Measurements from ENCODE around the gene CUL3. TPM values are rescaled to one million over a fixed set of nuclear protein-coding genes. Genes with fewer than 3 reads are reported as not detected.
A peak's percentile ranks its signal among the peaks of the same experiment; 100 is the strongest.
"Not testable (repeated sequence)": the region's sequence is repeated elsewhere in the genome, so short reads cannot be mapped to it uniquely, and the experiment has no call there.

CUL3 gene
- total RNA-seq, 1 donor from 2014 or later = 65.6 TPM

DNA sequence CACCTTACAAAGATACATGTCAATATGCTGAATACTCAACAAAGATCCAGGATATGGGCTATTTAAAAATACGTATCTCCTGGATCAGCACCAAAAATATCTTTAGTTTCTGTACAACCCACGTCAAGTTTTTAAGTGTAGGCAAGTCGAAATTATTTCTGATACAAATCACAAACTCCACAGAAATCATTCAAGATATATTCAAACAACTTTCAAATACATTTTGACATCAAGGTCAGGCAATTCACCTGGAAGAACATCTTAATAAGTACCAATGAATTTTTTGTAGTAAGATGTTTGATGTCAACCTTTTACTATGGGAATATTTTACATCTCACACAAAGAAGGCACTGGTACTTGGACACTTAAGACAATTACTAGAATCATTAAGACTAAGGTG lies 86.2 kb downstream of the CUL3 start:
- H3K4me1 Mint-ChIP-seq (ENCODE audit: low read depth) = no peaks in the 10 kb centered on the region
- peaks cover 27% of the 10 kb centered on the region for H3K36me3 Mint-ChIP-seq (ENCODE audit: low read depth)
- no peaks in the 10 kb centered on the region for H3K27me3 Mint-ChIP-seq (ENCODE audit: low read depth)
- H3K9me3 Mint-ChIP-seq (ENCODE audit: low read depth) = no peaks in the 10 kb centered on the region
- no peak overlapping the region for H3K27ac Mint-ChIP-seq (ENCODE audit: unreplicated experiment)
- TF ChIP-seq, protein P1, sequence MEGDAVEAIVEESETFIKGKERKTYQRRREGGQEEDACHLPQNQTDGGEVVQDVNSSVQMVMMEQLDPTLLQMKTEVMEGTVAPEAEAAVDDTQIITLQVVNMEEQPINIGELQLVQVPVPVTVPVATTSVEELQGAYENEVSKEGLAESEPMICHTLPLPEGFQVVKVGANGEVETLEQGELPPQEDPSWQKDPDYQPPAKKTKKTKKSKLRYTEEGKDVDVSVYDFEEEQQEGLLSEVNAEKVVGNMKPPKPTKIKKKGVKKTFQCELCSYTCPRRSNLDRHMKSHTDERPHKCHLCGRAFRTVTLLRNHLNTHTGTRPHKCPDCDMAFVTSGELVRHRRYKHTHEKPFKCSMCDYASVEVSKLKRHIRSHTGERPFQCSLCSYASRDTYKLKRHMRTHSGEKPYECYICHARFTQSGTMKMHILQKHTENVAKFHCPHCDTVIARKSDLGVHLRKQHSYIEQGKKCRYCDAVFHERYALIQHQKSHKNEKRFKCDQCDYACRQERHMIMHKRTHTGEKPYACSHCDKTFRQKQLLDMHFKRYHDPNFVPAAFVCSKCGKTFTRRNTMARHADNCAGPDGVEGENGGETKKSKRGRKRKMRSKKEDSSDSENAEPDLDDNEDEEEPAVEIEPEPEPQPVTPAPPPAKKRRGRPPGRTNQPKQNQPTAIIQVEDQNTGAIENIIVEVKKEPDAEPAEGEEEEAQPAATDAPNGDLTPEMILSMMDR (IDR thresholded peaks at IDR 0.05) = no peak
- no peak overlapping the region for H3K4me3 Mint-ChIP-seq (ENCODE audit: unreplicated experiment)
- DNase-seq (ENCODE audit: low spot score) = no peak

DNA sequence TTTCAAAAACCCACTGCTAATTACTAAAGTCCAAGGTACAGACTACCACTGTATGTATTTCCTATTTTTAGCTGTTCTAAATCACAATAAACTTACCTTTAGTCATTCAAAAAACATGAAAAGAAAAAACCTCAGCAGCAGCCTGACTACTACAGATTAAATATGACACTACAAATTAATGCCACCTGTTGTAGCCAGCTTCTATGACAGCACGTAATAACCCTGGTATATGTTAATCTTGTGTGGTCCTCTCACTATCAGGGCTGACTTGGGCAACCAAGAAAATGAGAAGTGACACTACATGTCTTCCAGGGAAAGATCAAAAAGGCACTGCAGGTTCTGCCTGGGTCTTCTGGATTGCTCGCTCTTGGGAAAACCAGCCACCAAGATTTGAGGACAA lies 92.6 kb downstream of the CUL3 start:
- TF ChIP-seq, protein P1 (IDR thresholded peaks at IDR 0.05) = no peak
- no peak overlapping the region for H3K27ac Mint-ChIP-seq (ENCODE audit: unreplicated experiment)
- no peak overlapping the region for H3K4me3 Mint-ChIP-seq (ENCODE audit: unreplicated experiment)
- peaks cover 32% of the 10 kb centered on the region for H3K36me3 Mint-ChIP-seq (ENCODE audit: low read depth)
- H3K27me3 Mint-ChIP-seq (ENCODE audit: low read depth) = no peaks in the 10 kb centered on the region
- H3K9me3 Mint-ChIP-seq (ENCODE audit: low read depth) = peaks cover 10% of the 10 kb centered on the region
- DNase-seq (ENCODE audit: low spot score) = no peak
- H3K4me1 Mint-ChIP-seq (ENCODE audit: low read depth) = no peaks in the 10 kb centered on the region

DNA sequence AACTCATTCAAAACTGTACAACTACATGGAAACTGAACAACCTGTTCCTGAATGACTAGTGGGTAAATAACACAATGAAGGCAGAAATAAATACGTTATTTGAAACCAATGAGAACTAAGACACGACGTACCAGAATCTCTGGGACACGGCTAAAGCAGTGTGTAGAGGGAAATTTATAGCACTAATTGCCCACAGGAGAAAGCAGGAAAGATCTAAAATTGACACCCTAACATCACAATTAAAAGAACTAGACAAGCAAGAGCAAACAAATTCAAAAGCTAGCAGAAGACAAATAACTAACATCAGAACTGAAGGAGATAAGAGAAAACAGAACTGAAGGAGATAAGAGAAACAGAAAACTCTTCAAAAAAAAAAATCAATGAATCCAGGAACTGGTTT lies 97.2 kb downstream of the CUL3 start:
- H3K36me3 Mint-ChIP-seq (ENCODE audit: low read depth) = peaks cover 32% of the 10 kb centered on the region
- not testable (repeated sequence) for H3K4me3 Mint-ChIP-seq (ENCODE audit: unreplicated experiment); H3K27me3 Mint-ChIP-seq (ENCODE audit: low read depth); H3K27ac Mint-ChIP-seq (ENCODE audit: unreplicated experiment); DNase-seq (ENCODE audit: low spot score)
- peaks cover 21% of the 10 kb centered on the region for H3K4me1 Mint-ChIP-seq (ENCODE audit: low read depth)
- H3K9me3 Mint-ChIP-seq (ENCODE audit: low read depth) = peaks cover 11% of the 10 kb centered on the region

DNA sequence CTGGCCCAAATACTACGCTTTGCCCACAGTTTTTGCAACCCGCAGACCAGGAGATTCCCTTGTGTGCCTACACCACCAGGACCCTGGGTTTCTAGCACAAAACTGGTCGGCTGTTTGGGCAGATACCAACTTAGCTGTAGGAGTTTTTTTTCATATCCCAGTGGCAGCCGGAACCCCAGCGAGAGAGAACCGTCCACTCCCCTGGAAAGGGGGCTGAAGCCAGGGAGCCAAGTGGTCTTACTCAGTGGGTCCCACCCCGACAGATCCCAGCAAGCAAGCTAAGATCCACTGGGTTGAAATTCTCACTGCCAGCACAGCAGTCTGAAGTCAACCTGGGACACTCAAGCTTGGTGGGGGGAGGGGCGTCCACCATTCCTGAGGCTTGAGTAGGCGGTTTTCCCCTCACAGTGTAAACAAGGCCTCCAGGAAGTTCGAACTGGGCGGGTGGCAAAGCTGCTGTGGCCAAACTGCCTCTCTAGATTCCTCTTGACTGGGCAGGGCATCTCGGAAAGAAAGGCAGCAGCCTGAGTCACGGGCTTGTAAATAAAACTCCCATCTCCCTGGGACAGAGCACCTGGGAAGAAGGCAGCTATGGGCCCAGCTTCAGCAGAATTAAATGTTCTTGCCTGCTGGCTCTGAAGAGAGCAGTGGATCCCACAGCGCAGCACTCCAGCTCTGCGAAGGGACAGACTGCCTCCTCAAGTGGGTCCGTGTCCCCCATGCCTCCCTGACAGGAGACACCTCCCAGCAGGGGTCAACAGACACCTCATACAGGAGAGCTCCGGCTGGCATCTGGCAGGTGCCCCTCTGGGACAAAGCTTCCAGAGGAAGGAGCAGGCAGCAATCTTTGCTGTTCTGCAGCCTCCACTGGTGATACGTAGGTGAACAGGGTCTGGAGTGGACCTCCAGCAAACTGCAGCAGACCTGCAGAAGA lies 99.8 kb downstream of the CUL3 start:
- Mint-ChIP-seq H3K27ac (ENCODE audit: unreplicated experiment) (peak overlapping the region; percentile 65), H3K4me1 (ENCODE audit: low read depth) (peaks cover 28% of the 10 kb centered on the region), H3K9me3 (ENCODE audit: low read depth) (peaks cover 11% of the 10 kb centered on the region), H3K36me3 (ENCODE audit: low read depth) (peaks cover 30% of the 10 kb centered on the region)
- not testable (repeated sequence) for DNase-seq (ENCODE audit: low spot score); H3K27me3 Mint-ChIP-seq (ENCODE audit: low read depth); H3K4me3 Mint-ChIP-seq (ENCODE audit: unreplicated experiment)

DNA sequence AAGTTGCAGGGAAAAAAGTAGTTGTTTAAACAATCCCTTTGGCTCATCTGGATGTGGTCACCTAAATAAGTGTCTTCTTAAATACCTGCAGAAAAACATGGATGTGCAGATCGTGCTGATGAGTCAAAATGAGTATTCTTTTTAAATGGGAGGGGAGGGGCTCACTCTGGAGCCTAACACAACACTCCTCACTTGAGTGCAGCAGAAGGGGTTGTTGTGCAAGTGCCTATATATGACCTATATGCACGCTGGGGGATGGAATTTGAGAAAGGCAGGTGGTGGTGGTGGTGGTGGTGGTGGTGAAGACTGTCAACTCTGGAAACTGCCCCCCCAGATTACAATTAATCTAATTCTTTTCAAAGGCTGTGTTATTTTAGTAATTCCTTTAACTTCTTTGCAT lies 105.3 kb downstream of the CUL3 start:
- no peak overlapping the region for H3K27ac Mint-ChIP-seq (ENCODE audit: unreplicated experiment)
- TF ChIP-seq, protein P1 (IDR thresholded peaks at IDR 0.05) = no peak
- H3K9me3 Mint-ChIP-seq (ENCODE audit: low read depth) = no peaks in the 10 kb centered on the region
- H3K36me3 Mint-ChIP-seq (ENCODE audit: low read depth) = peaks cover 32% of the 10 kb centered on the region
- no peak for DNase-seq (ENCODE audit: low spot score)
- no peak overlapping the region for H3K4me3 Mint-ChIP-seq (ENCODE audit: unreplicated experiment)
- H3K4me1 Mint-ChIP-seq (ENCODE audit: low read depth) = peaks cover 10% of the 10 kb centered on the region
- H3K27me3 Mint-ChIP-seq (ENCODE audit: low read depth) = no peaks in the 10 kb centered on the region

DNA sequence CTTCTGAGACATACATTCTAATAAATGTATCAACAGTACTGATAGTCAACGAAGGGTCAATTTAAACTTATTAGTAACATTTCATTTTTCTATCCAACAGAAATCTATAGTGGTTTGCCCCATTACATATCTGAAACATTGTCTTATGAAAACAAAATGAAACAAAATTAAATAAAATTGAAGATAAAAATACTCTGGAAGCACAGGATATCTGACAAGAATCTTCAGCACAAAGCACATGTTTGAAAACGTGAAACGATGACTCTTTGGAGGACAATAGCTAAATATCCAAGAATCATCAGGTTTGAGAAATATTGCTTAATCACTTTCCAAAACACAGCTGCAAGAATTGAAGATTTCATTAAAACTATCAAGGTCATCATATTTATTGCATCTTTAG lies 112.3 kb downstream of the CUL3 start:
- Mint-ChIP-seq H3K4me1 (ENCODE audit: low read depth) (no peaks in the 10 kb centered on the region), H3K36me3 (ENCODE audit: low read depth) (peaks cover 29% of the 10 kb centered on the region), H3K27ac (ENCODE audit: unreplicated experiment) (no peak overlapping the region), H3K4me3 (ENCODE audit: unreplicated experiment) (no peak overlapping the region), H3K9me3 (ENCODE audit: low read depth) (no peaks in the 10 kb centered on the region), H3K27me3 (ENCODE audit: low read depth) (no peaks in the 10 kb centered on the region)
- TF ChIP-seq, protein P1 (IDR thresholded peaks at IDR 0.05) = no peak
- DNase-seq (ENCODE audit: low spot score) = no peak

Data from chondrocyte (in vitro differentiated cells).